HCT116 (cell line): Measurements from ENCODE around the gene TGM6. TPM values are rescaled to one million over a fixed set of nuclear protein-coding genes. Genes with fewer than 3 reads are reported as not detected.

Experiments used
- ATAC-seq: fragments of 200-7000 bp; cut with Tn5 transposase; 2 replicates; pipeline ENCODE4 v1.9.1; 2020; ENCODE audit warnings: mild to moderate bottlenecking, moderate library complexity
- BruUV-seq: library from RNA; stranded (reverse); fragments of 400-500 nt; replicated peaks from 2 replicates; lab custom pipeline; 2021; lab: Mats Ljungman, UMichigan
- CTCF ChIA-PET: fragments of 300-600 bp; sonication (Branson Sonifier 250); formaldehyde crosslinking; loops from one replicate; lab custom pipeline; 2021; ENCODE audit warnings: antibody characterized with exemption; lab: Charles Lee
- POLR2A ChIA-PET: fragments of 300-600, 350-600 bp; sonication (Branson Sonifier 250); formaldehyde crosslinking; loops from one replicate; lab custom pipeline; 2021; ENCODE audit warnings: antibody characterized with exemption; lab: Charles Lee
- RAD21 ChIA-PET, 2 experiments: fragments of 300-600 bp; sonication (Branson Sonifier 250); formaldehyde crosslinking; loops; one replicate each; lab custom pipeline; 2023; ENCODE audit warnings: low total read pairs in 2 of 2; ENCODE audit not compliant: uncharacterized antibody in 2 of 2, unreplicated experiment in 2 of 2, low non-redundant PET in 1 of 2; lab: Charles Lee
- DNase-seq: peaks from one replicate; pipeline ENCODE4 v3.0.0-alpha.2; 2010; ENCODE audit warnings: low read depth, low spot score
- H2AFZ ChIP-seq: fragments of 200-600 bp; shearing (Covaris generic), sonication (generic); 2 replicates; pipeline ENCODE4 v1.6.1; 2017; ENCODE audit warnings: low read depth, mixed run types, mixed read lengths, antibody characterized with exemption, low read length; ENCODE audit not compliant: poor library complexity, severe bottlenecking
- H3K27ac ChIP-seq: 2 replicates; pipeline ENCODE4 v1.5.1; 2012; ENCODE audit warnings: low read depth, low read length
- H3K27me3 ChIP-seq: fragments of 200-600 bp; sonication (generic); 2 replicates; pipeline ENCODE4 v1.6.1; 2016; ENCODE audit warnings: mixed run types, low read length, mixed read lengths; ENCODE audit not compliant: insufficient read depth
- H3K36me3 ChIP-seq, 2 experiments: fragments of 200-500 bp in 1 of 2; fragments of 200-600 bp in 1 of 2; sonication (Bioruptor generic) in 1 of 2; sonication (generic) in 1 of 2; 2 replicates each; pipeline versions ENCODE4 v1.5.1 to v1.6.1; 2014 to 2016; ENCODE audit warnings: low read length in 2 of 2, inconsistent platforms in 1 of 2, mixed read lengths in 1 of 2, mixed run types in 1 of 2; ENCODE audit not compliant: insufficient read depth in 2 of 2, control insufficient read depth in 1 of 2
- H3K4me1 ChIP-seq, 2 experiments: fragments of 200-600 bp in 1 of 2; sonication (generic) in 1 of 2; 2 replicates each; pipeline versions ENCODE4 v1.5.1 to v1.6.1; 2012 to 2017; ENCODE audit warnings: low read length in 2 of 2, inconsistent platforms in 1 of 2, mild to moderate bottlenecking in 1 of 2, mixed read lengths in 1 of 2, mixed run types in 1 of 2, moderate library complexity in 1 of 2; ENCODE audit not compliant: insufficient read depth in 2 of 2, control insufficient read depth in 1 of 2
- H3K4me2 ChIP-seq: fragments of 200-600 bp; sonication (generic); 2 replicates; pipeline ENCODE4 v1.6.1; 2017; ENCODE audit warnings: mixed run types, low read length, mixed read lengths
- H3K4me3 ChIP-seq, 2 experiments: fragments of 200-600 bp in 1 of 2; sonication (generic) in 1 of 2; replicated peaks in 1 of 2; 2 replicates each; pipeline ENCODE4 v1.5.1; 2011 to 2016; ENCODE audit warnings: low read length in 2 of 2, control low read depth in 1 of 2, low read depth in 1 of 2, mild to moderate bottlenecking in 1 of 2, mixed read lengths in 1 of 2, mixed run types in 1 of 2
- H3K79me2 ChIP-seq: fragments of 200-600 bp; sonication (generic); 2 replicates; pipeline ENCODE4 v1.6.1; 2017; ENCODE audit warnings: mild to moderate bottlenecking, mixed run types, low read length, moderate library complexity, mixed read lengths; ENCODE audit not compliant: insufficient read depth
- H3K9ac ChIP-seq: fragments of 200-600 bp; sonication (generic); 2 replicates; pipeline ENCODE4 v1.6.1; 2016; ENCODE audit warnings: low read length, mixed read lengths
- H3K9me2 ChIP-seq: fragments of 200-600 bp; sonication (generic), shearing (Covaris generic); 2 replicates; pipeline ENCODE4 v1.6.1; 2017; ENCODE audit warnings: mixed run types, mild to moderate bottlenecking, moderate library complexity; ENCODE audit not compliant: insufficient read depth
- H3K9me3 ChIP-seq, 2 experiments: fragments of 200-500 bp in 1 of 2; fragments of 200-600 bp in 1 of 2; sonication (Bioruptor generic) in 1 of 2; sonication (generic) in 1 of 2; 2 replicates each; pipeline ENCODE4 v1.6.1; 2014 to 2017; ENCODE audit warnings: low read length in 2 of 2, mixed read lengths in 2 of 2, inconsistent platforms in 1 of 2, low read depth in 1 of 2, mild to moderate bottlenecking in 1 of 2, mixed run types in 1 of 2, moderate library complexity in 1 of 2; ENCODE audit not compliant: control insufficient read depth in 1 of 2, insufficient read depth in 1 of 2
- H4K20me1 ChIP-seq: fragments of 200-600 bp; sonication (generic), shearing (Covaris generic); 2 replicates; pipeline ENCODE4 v1.6.1; 2017; ENCODE audit warnings: mixed run types, mild to moderate bottlenecking, moderate library complexity; ENCODE audit not compliant: insufficient read depth
- CEBPB ChIP-seq: IDR thresholded peaks from 2 replicates; pipeline ENCODE4 v1.6.1; 2012; ENCODE audit warnings: low read depth
- CTCF ChIP-seq, 3 experiments: fragments of 200-600 bp in 1 of 3; sonication (generic) in 1 of 3; IDR thresholded peaks in 2 of 3; conservative IDR thresholded peaks in 1 of 3; 2 replicates each; pipeline ENCODE4 v1.5.1; 2012 to 2017; ENCODE audit warnings: low read depth in 2 of 3, low read length in 2 of 3, antibody characterized with exemption in 1 of 3, borderline replicate concordance in 1 of 3, control low read depth in 1 of 3, mild to moderate bottlenecking in 1 of 3, mixed read lengths in 1 of 3, mixed run types in 1 of 3, moderate library complexity in 1 of 3; ENCODE audit not compliant: insufficient read depth in 1 of 3
- EGR1 ChIP-seq: IDR thresholded peaks from 2 replicates; pipeline ENCODE4 v1.6.1; 2012; ENCODE audit warnings: low read depth
- EZH2 ChIP-seq: fragments of 200-600 bp; sonication (generic); IDR thresholded peaks from 2 replicates; pipeline ENCODE4 v1.6.1; 2017; ENCODE audit warnings: antibody characterized with exemption, mixed run types
- EZH2phosphoT487 ChIP-seq: fragments of 200-600 bp; IDR thresholded peaks from 2 replicates; pipeline ENCODE4 v1.6.1; 2018; ENCODE audit warnings: antibody characterized with exemption, borderline replicate concordance
- SIN3A ChIP-seq: IDR thresholded peaks from 2 replicates; pipeline ENCODE4 v1.6.1; 2012; ENCODE audit warnings: low read depth
- ZBTB33 ChIP-seq: IDR thresholded peaks from 2 replicates; pipeline ENCODE4 v1.6.1; 2011; ENCODE audit warnings: mild to moderate bottlenecking, low read length, moderate library complexity; ENCODE audit not compliant: insufficient replicate concordance; ENCODE audit errors: extremely low read depth
- ZFX ChIP-seq: fragments of 450-650 bp; IDR thresholded peaks from 2 replicates; pipeline ENCODE4 v1.6.1; 2017
- ZNF274 ChIP-seq: fragments of 200-500 bp; sonication (Bioruptor generic); IDR thresholded peaks from 2 replicates; pipeline ENCODE4 v1.6.1; 2014; ENCODE audit warnings: mild to moderate bottlenecking, low read depth, low read length, inconsistent platforms
- intact Hi-C: fragments of 100-400 bp; cut with micrococcal nuclease; formaldehyde crosslinking; loops from 2 replicates; pipeline ENCODE4 v1.10.0; 2022
- total RNA-seq: library from RNA; stranded (reverse); gene quantifications from one replicate; pipeline ENCODE4 v1.2.1, GENCODE V29; 2021; ENCODE audit not compliant: unreplicated experiment

TGM6 gene
- total RNA-seq, 1 experiment from 2014 or later, result not detected

- no peak overlapping the region for H3K4me2 ChIP-seq
- H3K9ac ChIP-seq, result no peak overlapping the region
- no peaks in the 10 kb centered on the region for H3K27me3 ChIP-seq
- no peak for DNase-seq
- no peak overlapping the region for H3K27ac ChIP-seq
- no peaks in the 10 kb centered on the region for H3K36me3 ChIP-seq
- peaks cover 6 to 16% of the 10 kb centered on the region in 2 experiments; a peak in 3 of 4 replicates for H3K4me1 ChIP-seq
- no peaks in the 10 kb centered on the region for H4K20me1 ChIP-seq
- no TSS peak for BruUV-seq
- no peak for ATAC-seq
- CTCF ChIA-PET, result interaction anchor here (1.0 kb wide), 2 partner anchors 102 to 106 kb away, joined by 3 to 4 read pairs; no protein-coding TSS in a partner anchor
- H3K9me3 ChIP-seq, result no peaks in the 10 kb centered on the region
- no peak overlapping the region for H2AFZ ChIP-seq
- TF ChIP-seq ZBTB33 (no peak), EZH2 (no peak), ZFX (no peak), CEBPB (no peak), EZH2phosphoT487 (no peak), CTCF (IDR thresholded peaks at IDR 0.05 in 2 of 3, conservative IDR thresholded peaks at IDR 0.05 in 1 of 3; ENCODE audit: borderline replicate concordance in 1 of 3, insufficient read depth in 1 of 3, low read depth in 2 of 3, low read length in 2 of 3) (no peak), EGR1 (no peak), ZNF274 (no peak), SIN3A (no peak)
- TF ChIP-seq, all 23 proteins: peak for 0
- intact Hi-C loops, result no loop called here
- RAD21 ChIA-PET, result no interaction called here
- Histone ChIP-seq H3K79me2 (no peaks in the 10 kb centered on the region), H3K4me3 (no peak overlapping the region), H3K9me2 (no peaks in the 10 kb centered on the region)
- POLR2A ChIA-PET, result no interaction called here
Observed at GRCh38 chr20:2350606-2351005, 30.1 kb upstream of the TGM6 start.
